Endothelial cell of umbilical vein (primary cell): Measurements from ENCODE around the gene GTF3C2. TPM values are rescaled to one million over a fixed set of nuclear protein-coding genes. Genes with fewer than 3 reads are reported as not detected.

Experiments used
- BruUV-seq: library from RNA; stranded (reverse); fragments of 400-500 nt; replicated peaks from 2 replicates; lab custom pipeline; 2021; lab: Mats Ljungman, UMichigan
- CTCF ChIA-PET: fragments of 300-600, 350-600 bp; sonication (Branson Sonifier 250); formaldehyde crosslinking; loops from one replicate; lab custom pipeline; 2021; ENCODE audit warnings: antibody characterized with exemption, inconsistent platforms; lab: Charles Lee
- POLR2A ChIA-PET: fragments of 300-600, 350-600 bp; sonication (Branson Sonifier 250); formaldehyde crosslinking; loops from one replicate; lab custom pipeline; 2021; ENCODE audit warnings: antibody characterized with exemption, inconsistent platforms; lab: Charles Lee
- DNase-seq: peaks from one replicate; pipeline ENCODE4 v3.0.0-alpha.2; 2011; ENCODE audit warnings: low read depth, low spot score
- FAIRE-seq: peaks from 2 replicates; lab custom pipeline; 2011; peaks lifted over from hg19 to GRCh38; lab: Jason Lieb, UNC
- H2AFZ ChIP-seq: 2 replicates; pipeline ENCODE4 v1.6.0; 2012; ENCODE audit warnings: low read depth, low read length, control low read depth, inconsistent platforms
- H3K27ac ChIP-seq: 2 replicates; pipeline ENCODE4 v1.5.1; 2011; ENCODE audit warnings: low read depth, mild to moderate bottlenecking, control low read depth, low read length, moderate library complexity; ENCODE audit not compliant: insufficient read depth
- H3K27me3 ChIP-seq, 2 experiments: 2 replicates each; pipeline versions ENCODE4 v1.6.0 to v1.6.1; 2011; ENCODE audit warnings: low read length in 2 of 2, mixed read lengths in 1 of 2; ENCODE audit not compliant: control insufficient read depth in 2 of 2, insufficient read depth in 2 of 2
- H3K36me3 ChIP-seq, 2 experiments: 2 replicates in 1 of 2; 3 replicates in 1 of 2; pipeline ENCODE4 v1.5.1; 2011; ENCODE audit warnings: low read length in 2 of 2, mild to moderate bottlenecking in 1 of 2, moderate library complexity in 1 of 2; ENCODE audit not compliant: control insufficient read depth in 2 of 2, insufficient read depth in 2 of 2; ENCODE audit errors: extremely low read depth in 1 of 2
- H3K4me1 ChIP-seq: 3 replicates; pipeline ENCODE4 v1.5.1; 2011; ENCODE audit warnings: mild to moderate bottlenecking, low read length; ENCODE audit not compliant: control insufficient read depth, insufficient read depth; ENCODE audit errors: extremely low read depth
- H3K4me2 ChIP-seq: 2 replicates; pipeline ENCODE4 v1.6.1; 2011; ENCODE audit warnings: low read length, control low read depth, mixed read lengths; ENCODE audit not compliant: insufficient read depth
- H3K4me3 ChIP-seq, 3 experiments: fragments of 200-600 bp in 1 of 3; sonication (generic), shearing (Covaris generic) in 1 of 3; replicated peaks in 1 of 3; 2 replicates each; pipeline ENCODE4 v1.5.1; 2011 to 2016; ENCODE audit warnings: control low read depth in 3 of 3, low read length in 3 of 3, mild to moderate bottlenecking in 2 of 3, inconsistent platforms in 1 of 3, low read depth in 1 of 3, moderate library complexity in 1 of 3; ENCODE audit not compliant: insufficient read depth in 1 of 3
- H3K79me2 ChIP-seq: 2 replicates; pipeline ENCODE4 v1.6.0; 2012; ENCODE audit warnings: low read length, inconsistent platforms; ENCODE audit not compliant: control insufficient read depth, insufficient read depth
- H3K9ac ChIP-seq: replicated peaks from 2 replicates; pipeline ENCODE3; 2011; ENCODE audit warnings: low read length, control low read depth; ENCODE audit not compliant: insufficient read depth; ENCODE audit errors: extremely low read depth
- H3K9me1 ChIP-seq: replicated peaks from 3 replicates; pipeline ENCODE4 v1.6.0; 2011; ENCODE audit warnings: mild to moderate bottlenecking, low read length; ENCODE audit not compliant: control insufficient read depth, insufficient read depth; ENCODE audit errors: extremely low read depth
- H3K9me3 ChIP-seq: replicated peaks from 2 replicates; pipeline ENCODE4 v1.5.1; 2012; ENCODE audit warnings: low read length, inconsistent platforms; ENCODE audit not compliant: control insufficient read depth, insufficient read depth
- H4K20me1 ChIP-seq: replicated peaks from 2 replicates; pipeline ENCODE3; 2011; ENCODE audit warnings: mild to moderate bottlenecking, low read length; ENCODE audit not compliant: control insufficient read depth, insufficient read depth; ENCODE audit errors: extremely low read depth
- CTCF ChIP-seq, 2 donors: IDR thresholded peaks; 1 replicate in 1 of 2; 2 replicates in 1 of 2; pipeline ENCODE4 v1.5.1; 2011; ENCODE audit warnings: low read length in 2 of 2, mild to moderate bottlenecking in 2 of 2, moderate library complexity in 2 of 2, control low read depth in 1 of 2, inconsistent platforms in 1 of 2, low read depth in 1 of 2; ENCODE audit not compliant: insufficient read depth in 1 of 2; ENCODE audit errors: extremely low read depth in 1 of 2
- EZH2 ChIP-seq: IDR thresholded peaks from 2 replicates; pipeline ENCODE4 v1.6.1; 2012; ENCODE audit warnings: borderline replicate concordance, low read depth, mild to moderate bottlenecking, moderate library complexity, low read length, inconsistent platforms; ENCODE audit not compliant: severe bottlenecking
- FOS ChIP-seq: IDR thresholded peaks from 2 replicates; pipeline ENCODE4 v1.6.1; 2011; ENCODE audit warnings: mild to moderate bottlenecking, low read length, moderate library complexity, borderline replicate concordance; ENCODE audit not compliant: insufficient read depth
- GATA2 ChIP-seq: IDR thresholded peaks from 2 replicates; pipeline ENCODE4 v1.7.0; 2011; ENCODE audit warnings: low read depth, mild to moderate bottlenecking, moderate library complexity, mixed read lengths, low read length; ENCODE audit not compliant: insufficient read length, insufficient read depth
- JUN ChIP-seq: IDR thresholded peaks from 2 replicates; pipeline ENCODE4 v1.6.1; 2011; ENCODE audit warnings: borderline replicate concordance, low read depth; ENCODE audit not compliant: insufficient read length, insufficient read depth
- MAX ChIP-seq: IDR thresholded peaks from 2 replicates; pipeline ENCODE4 v1.6.1; 2011; ENCODE audit not compliant: insufficient read depth, insufficient read length
- MYC ChIP-seq: IDR thresholded peaks from one replicate; pipeline ENCODE4 v1.6.1; 2011; ENCODE audit warnings: mild to moderate bottlenecking, low read depth, low read length
- POLR2A ChIP-seq: IDR thresholded peaks from 2 replicates; pipeline ENCODE4 v1.6.1; 2012; ENCODE audit warnings: low read depth, mild to moderate bottlenecking, control low read depth, low read length
- POLR2AphosphoS5 ChIP-seq: IDR thresholded peaks from 2 replicates; pipeline ENCODE4 v1.6.1; 2012; ENCODE audit warnings: low read depth, mild to moderate bottlenecking, control low read depth, low read length, moderate library complexity; ENCODE audit not compliant: insufficient read depth
- dilution Hi-C: fragments of 300-500 bp; cut with MboI; formaldehyde crosslinking; loops from one replicate; pipeline ENCODE4 v1.15.0; 2019; ENCODE audit warnings: low sequenced_read_pairs; ENCODE audit not compliant: extremely low pct_ligation_motif_present
- intact Hi-C: fragments of 100-400 bp; cut with micrococcal nuclease; formaldehyde crosslinking; loops from one replicate; pipeline ENCODE4 v1.10.0; 2022
- polyA plus RNA-seq, 4 experiments: library from polyadenylated mRNA; depleted of rRNA in 3 of 4; stranded (reverse) in 3 of 4; unstranded in 1 of 4; fragments of >200 nt; gene quantifications; 2 replicates each; pipeline versions ENCODE4 v1.2.1 to v1.2.3, GENCODE V29; 2011 to 2012; ENCODE audit warnings: missing spikeins in 1 of 4
- total RNA-seq: library from RNA; stranded (reverse); gene quantifications from 2 replicates; pipeline ENCODE4 v1.2.3, GENCODE V29; 2021

GTF3C2 gene
- total and polyA plus RNA-seq, 2 donors (not counting 3 experiments of a cell fraction or from before 2014, with no cell fraction given): 57.4 to 59.7 TPM

- Histone ChIP-seq H3K4me3 (no peak within 1 kb of the TSS), H3K4me2 (no peak within 1 kb of the TSS), H3K27ac (no peak within 1 kb of the TSS), H3K9me1 (no peaks in the 10 kb centered on the region), H3K9ac (no peak within 1 kb of the TSS), H3K27me3 (no peaks in the 10 kb centered on the region), H2AFZ (peak within 1 kb of the TSS; percentile 9), H3K36me3 (no peaks in the 10 kb centered on the region), H3K4me1 (peaks cover 6% of the 10 kb centered on the region), H3K79me2 (no peaks in the 10 kb centered on the region), H3K9me3 (no peaks in the 10 kb centered on the region), H4K20me1 (no peaks in the 10 kb centered on the region)
- CTCF ChIA-PET: interaction anchor here (1.3 to 9.1 kb wide), 10 partner anchors 9 to 197 kb away, joined by 3 to 143 read pairs (median 42); partner anchors contain the start of genes PREB and SLC30A3
- dilution Hi-C loops (no loop called here), intact Hi-C loops (loop anchor here (10.0 kb wide), 1 partner anchor 317 kb away; no protein-coding TSS in a partner anchor)
- TF ChIP-seq MAX: no peak
- no peak for TF ChIP-seq FOS
- TF ChIP-seq CTCF (IDR thresholded peaks at IDR 0.05; ENCODE audit: extremely low read depth in 1 of 2, insufficient read depth in 1 of 2, low read depth in 1 of 2, low read length in 2 of 2): no peak
- no peak for TF ChIP-seq MYC
- no peak for TF ChIP-seq GATA2
- TF ChIP-seq EZH2: no peak
- no peak for TF ChIP-seq POLR2AphosphoS5
- TF ChIP-seq POLR2A: no peak
- no peak for TF ChIP-seq JUN
- no TSS peak for BruUV-seq
- FAIRE-seq: no peak
- POLR2A ChIA-PET: no interaction called here
- no peak for DNase-seq
Observed at GRCh38 chr2:27281855-27282559, 74.6 kb downstream of the GTF3C2 start, which contains the start of gene TRIM54. Gene TRIM54 (plus strand): TSS chr2:27282429. CDS start chr2:27282732, 303 bp downstream.
